GM21737 (cell line): ENCODE results near the gene MIER2.

Experiments
- ATAC-seq: cut with Tn5 transposase; IDR thresholded peaks from one replicate; pipeline ENCODE4 v1.9.1; 2021; ENCODE audit warnings: mild to moderate bottlenecking, moderate library complexity; ENCODE audit not compliant: unreplicated experiment

Gene MIER2

DNA sequence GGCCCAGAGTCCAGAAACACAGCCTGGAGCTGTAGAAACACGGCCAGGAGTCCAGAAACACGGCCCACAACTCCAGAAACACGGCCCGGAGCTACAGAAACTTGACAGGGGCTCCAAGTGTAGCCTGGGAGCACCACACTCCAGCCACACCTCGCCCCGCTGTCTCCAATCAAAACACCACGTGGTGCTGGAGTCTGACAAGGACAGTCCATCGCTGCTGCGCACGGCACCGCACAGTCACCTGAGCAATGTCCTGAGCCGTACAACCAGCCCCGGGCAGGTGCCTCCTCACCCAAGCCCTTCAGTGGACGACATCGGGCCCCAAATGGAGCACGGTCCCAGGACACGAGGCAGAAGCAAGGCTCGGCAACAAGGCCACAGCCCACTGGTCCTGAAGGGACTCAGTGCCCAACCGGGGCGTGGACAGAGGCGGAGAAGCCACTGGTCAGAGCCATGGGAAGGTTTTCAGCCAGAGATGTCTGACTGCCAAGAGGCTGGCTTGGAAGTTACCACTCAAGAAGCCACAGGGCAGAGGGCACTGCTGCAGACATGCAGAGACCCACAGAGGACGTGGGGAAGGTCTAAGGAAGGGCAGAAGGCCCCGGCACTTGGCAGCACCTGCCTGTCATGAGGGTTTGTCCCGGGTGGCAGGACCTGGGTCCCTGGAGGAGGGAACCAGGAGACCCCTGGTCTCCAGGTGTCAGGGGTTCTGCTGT, 33.7 kb downstream of the MIER2 start:
- ATAC-seq, result no peak

- no peak for ATAC-seq
Measured at GRCh38 chr19:310141-310651, 34.4 kb downstream of the MIER2 start.

GRCh38 chr19:309206-309565, 35.4 kb downstream of the MIER2 start:
- ATAC-seq, result no peak

DNA sequence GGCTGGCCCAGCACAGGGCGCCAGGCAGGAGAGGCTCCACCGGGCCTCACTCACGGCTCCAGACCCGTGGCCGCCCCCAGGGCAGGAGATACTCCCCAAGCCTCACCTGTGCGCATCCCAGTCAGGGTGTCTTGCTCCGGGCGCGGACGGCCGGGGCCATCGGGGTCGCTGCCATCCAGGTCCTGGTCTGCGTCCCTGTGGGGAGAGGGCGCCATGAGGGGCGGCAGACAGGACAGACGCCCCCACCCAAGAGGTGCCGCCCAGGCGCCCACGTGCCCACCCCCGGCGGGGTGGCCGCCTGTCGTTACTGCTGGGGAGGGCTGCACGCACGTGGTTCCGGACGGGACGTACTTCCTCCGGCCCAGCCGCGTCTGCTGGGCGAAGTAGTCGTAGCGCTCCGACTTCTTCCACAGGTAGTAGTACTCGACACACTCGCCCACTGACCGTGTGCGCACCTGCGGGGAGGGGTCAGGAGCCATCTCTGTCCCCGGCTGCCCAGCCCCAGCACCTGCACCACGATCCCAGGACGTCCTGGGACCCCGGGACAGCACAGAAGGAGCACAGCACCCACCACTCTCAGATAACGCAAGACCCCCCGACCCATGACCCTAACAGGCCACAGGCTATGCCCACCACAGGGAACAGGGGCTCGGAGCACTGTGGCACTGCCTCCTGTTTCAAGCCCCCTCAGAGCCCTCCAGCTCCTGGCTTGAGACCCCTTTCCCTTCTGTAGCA, 36.0 kb downstream of the MIER2 start:
- no peak for ATAC-seq

DNA sequence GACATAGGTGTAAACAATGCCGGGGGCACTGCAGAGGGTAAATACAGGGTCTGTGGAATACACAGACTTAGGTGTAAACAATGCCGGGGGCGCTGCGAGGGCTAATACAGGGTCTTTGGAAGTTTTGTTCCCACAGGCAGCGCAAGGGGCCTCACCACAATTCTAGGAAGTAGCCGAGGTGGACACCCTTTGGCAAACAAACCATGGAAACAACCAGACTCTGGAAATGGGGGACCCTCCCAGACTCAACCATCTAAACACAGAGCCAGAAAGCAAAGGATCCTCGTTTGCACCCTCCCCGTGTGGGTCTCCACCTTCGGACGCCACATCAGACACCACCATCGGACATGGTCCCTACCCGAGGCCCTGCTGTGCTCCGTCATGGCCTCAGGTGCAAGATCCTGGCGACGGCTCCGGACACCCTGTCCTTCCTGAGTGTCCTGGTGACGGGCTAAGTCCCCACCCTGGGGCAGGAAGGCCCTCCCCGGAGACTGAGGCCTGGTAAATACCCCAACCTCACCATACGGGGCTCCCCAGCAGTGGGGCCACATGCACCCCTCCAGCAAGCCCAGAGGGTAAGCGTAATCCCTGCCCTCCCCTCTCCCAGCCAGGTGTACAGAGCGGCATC, 36.7 kb downstream of the MIER2 start:
- ATAC-seq, result no peak

- ATAC-seq, result no peak
Measured at GRCh38 chr19:307111-307531, 37.5 kb downstream of the MIER2 start.

DNA sequence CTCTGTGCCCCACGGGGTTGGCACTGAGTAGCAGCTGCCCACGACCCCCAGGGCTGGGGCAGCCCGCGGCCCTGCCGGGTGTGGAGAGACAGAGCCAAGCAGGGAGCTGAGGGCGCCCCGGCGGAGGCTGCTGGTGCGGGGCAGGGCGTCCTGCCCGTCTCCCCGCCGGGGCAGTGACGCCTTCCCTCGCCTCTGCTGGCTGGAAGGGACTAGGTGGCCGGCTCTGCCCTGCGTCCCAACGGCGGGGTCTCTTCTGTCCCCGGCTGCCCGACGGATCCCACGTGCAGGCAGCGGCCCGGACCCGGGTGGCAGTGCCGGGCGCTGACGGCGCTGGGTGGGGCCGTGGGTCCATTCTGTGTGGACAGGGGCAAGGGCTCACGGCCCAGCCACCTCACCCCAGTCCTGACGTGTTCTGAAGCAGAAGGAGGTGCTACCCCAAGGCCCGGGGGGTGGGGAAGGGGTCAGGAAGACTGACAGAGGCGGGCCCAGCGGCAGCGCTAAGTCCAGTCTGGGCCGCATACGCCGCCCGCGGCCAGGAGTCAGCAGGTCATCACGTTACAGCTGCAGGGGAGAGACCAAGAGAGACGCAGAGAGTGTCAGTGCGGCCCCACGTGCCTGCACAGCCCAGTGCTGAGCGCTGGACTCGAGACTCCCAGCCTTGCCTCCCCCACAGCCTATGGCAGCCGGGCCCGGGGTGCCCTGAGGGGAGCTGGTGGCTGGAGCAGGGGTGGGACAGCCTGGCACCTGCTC, 38.3 kb downstream of the MIER2 start:
- no peak for ATAC-seq

GRCh38 chr19:305240-306150, 39.1 kb downstream of the MIER2 start:
- ATAC-seq, result no peak

DNA sequence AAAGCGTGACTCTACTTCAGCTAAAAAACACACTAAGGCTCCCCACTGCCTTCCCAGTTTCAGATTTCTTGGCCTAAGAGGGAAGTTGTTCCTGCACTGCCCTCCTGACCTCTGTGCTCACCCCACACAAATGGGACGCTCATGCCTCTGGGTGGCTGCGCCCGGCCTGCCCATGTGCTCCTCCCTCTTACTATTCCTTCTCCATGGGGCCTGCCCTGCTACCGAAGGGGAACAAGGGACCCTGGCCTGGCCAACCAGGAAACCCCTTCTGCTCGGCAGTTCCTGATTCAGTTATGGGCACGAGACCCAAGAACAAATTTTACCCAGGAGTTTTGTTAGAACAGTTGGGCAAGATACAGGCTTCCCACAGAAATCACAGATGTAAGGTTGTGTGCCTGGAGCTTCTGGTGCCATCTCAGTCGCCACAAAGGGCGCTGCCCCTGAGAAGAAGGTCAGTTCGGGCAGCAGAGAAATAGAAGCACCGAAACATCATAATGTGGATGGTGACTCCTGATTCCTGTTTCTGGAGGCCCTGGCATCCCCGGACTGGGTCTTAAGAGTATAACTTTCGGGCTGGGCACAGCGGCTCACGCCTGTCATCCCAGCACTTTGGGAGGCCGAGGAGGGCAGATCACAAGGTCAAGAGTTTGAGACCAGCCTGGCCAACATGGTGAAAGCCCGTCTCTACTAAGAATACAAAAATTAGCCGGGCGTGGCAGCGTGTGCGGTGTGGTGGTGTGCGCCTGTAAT, 47.9 kb downstream of the MIER2 start:
- ATAC-seq, result no peak

- no peak for ATAC-seq
Measured at GRCh38 chr19:295687-296370, 48.8 kb downstream of the MIER2 start.

- no peak for ATAC-seq
Measured at GRCh38 chr19:294946-295686, 49.5 kb downstream of the MIER2 start.

DNA sequence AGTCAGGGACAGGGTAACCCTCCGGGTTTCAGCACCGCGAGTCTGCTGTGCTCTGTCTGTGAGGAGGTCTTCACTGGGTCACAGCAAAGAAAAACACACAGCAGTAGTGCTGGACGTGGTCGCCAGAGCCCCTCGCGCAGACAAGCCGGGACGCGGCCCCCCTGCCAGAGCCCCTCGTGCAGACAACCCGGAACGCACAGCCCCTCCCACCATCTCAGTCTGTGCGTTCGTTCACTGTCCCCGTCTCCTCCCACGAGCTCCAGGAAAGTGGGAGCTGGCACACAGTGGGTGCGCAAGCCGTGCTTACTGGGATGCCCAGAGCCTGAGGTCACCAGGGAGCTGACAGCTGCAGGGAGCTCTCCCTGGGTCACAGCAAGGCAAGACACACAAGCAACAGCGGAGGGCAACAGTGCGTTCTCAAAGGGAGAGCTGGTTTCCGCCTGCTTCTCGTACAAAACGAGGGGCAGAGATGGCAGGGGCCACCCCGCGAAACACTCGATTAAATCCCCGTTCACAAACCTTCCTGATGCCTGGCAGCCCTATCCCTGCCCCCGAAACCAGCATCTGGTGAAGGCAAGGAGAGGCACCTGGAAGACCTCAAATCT, 50.2 kb downstream of the MIER2 start:
- no peak for ATAC-seq

DNA sequence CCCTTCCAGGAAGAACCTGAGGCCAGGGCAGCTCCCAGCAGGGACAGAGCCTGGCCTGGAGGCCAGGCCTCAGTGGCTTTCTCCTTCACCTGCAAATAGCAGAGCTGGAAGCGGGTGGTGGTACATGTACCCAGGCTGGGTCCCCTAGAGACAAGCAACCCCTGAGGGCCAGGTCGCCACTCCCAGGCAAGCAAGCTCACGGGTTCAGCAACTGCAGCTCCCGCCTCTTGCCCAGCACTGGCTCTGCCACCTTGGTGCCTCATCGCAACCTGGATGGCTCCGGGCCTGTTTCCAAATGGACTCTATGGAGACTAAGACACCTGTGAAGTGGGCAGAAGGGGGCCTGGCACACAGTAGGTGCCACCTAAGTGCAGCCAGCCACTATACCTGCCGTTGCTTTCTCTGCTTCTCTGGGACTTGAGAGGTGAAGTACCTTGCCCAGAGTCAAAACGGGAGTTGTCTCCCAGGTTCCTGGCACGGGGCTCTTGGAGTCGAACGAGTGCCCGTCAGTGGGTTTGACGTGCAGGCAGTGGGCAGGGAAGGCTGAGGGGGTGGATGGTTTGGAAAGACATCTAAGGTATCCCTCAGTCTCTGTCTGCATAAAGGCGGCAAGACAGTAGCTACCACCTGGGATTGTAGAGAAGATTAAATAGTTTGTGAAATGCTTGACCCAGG, 51.0 kb downstream of the MIER2 start:
- no peak for ATAC-seq

- no peak for ATAC-seq
Measured at GRCh38 chr19:292951-293350, 51.6 kb downstream of the MIER2 start.

GRCh38 chr19:292281-292884, 52.2 kb downstream of the MIER2 start:
- ATAC-seq, result no peak

DNA sequence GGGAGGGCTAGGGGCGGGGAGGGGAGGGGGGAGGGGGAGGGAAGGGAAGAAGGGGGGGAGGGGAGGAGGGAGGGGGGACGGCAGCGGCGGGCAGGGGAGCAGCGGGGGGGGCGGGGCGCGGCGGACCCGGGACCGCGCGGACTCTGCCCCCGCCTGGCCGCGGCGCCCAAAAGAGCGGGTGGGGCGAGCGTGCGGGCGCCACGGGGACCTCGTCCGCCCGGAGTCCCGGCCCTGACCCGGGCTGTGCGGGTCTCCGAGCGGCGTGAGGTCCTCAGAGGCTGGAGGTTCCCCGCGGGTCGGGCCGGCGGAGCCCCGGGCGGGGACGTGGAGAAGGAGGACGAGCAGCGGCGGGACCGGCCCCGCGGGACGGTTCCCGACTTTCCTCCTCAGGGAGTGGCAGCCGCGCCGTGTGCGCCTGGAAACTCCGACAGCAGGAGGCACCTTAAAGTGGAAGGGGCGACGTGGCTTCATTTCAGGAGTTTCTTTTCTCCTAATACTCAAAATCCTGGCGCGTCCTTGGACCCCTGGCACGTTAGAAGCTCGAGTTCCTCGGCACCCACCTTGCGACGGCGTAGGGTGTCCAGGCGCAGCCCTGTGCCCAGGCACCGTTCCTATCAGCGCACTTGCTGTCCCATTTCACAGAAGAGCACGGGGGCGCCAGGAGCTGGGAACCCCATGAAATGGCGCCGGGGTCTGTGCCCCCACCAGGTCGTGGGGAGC, 52.9 kb downstream of the MIER2 start:
- no peak for ATAC-seq
